ENCODE measurements around the gene RIOK2. TPM values are rescaled to one million over a fixed set of nuclear protein-coding genes. Genes with fewer than 3 reads are reported as not detected.

Gene RIOK2
- total and polyA plus RNA-seq, 2 donors from 2014 or later = 18.2 to 23.3 TPM

Other genes starting within 250 kb of the RIOK2 start
- 74.3 TPM for gene LNPEP, start 247.2 kb downstream of the RIOK2 start, total RNA-seq
- gene LNPEP, start 247.2 kb downstream of the RIOK2 start, polyA plus RNA-seq (ENCODE audit: insufficient read depth, low read depth, low replicate concordance) = 6.5 TPM
- gene LIX1, start 40.6 kb downstream of the RIOK2 start, total RNA-seq = 33.4 TPM
- gene LIX1, start 40.6 kb downstream of the RIOK2 start, polyA plus RNA-seq (ENCODE audit: insufficient read depth, low read depth, low replicate concordance) = 0.65 TPM

Measured in kidney (tissue), 2 donors.